Right atrium auricular region (tissue), 2 donors: ENCODE measurements around the gene PARP3. TPM values are rescaled to one million over a fixed set of nuclear protein-coding genes. Genes with fewer than 3 reads are reported as not detected.
A peak's percentile ranks its signal among the peaks of the same experiment; 100 is the strongest.

Experiments
- DNase-seq: peaks from one replicate; pipeline ENCODE4 v3.0.0-alpha.2; 2019; ENCODE audit warnings: low spot score
- H3K27ac ChIP-seq, 2 donors: fragments of 200-600 bp; sonication (generic); 1 replicate in 1 of 2; 2 replicates in 1 of 2; pipeline ENCODE4 v1.5.1; 2016 to 2019
- H3K27me3 ChIP-seq, 2 donors: fragments of 200-600 bp; sonication (generic); one replicate each; pipeline versions ENCODE4 v1.5.1 to v1.6.0; 2017 to 2019
- H3K36me3 ChIP-seq: fragments of 200-600 bp; sonication (generic); one replicate; pipeline ENCODE4 v1.5.1; 2016
- H3K4me1 ChIP-seq, 2 donors: fragments of 200-600 bp; sonication (generic); one replicate each; pipeline versions ENCODE4 v1.5.1 to v1.6.0; 2017 to 2019
- H3K4me3 ChIP-seq, 2 donors: fragments of 200-600 bp; sonication (generic); 1 replicate in 1 of 2; 2 replicates in 1 of 2; pipeline ENCODE4 v1.5.1; 2017 to 2019; ENCODE audit warnings: mild to moderate bottlenecking in 1 of 2, moderate library complexity in 1 of 2
- H3K9me3 ChIP-seq, 2 donors: fragments of 200-600 bp; sonication (generic); one replicate each; pipeline ENCODE4 v1.5.1; 2019
- total RNA-seq, 2 donors: library from RNA; depleted of rRNA; stranded (reverse); fragments of >200 nt; gene quantifications; one replicate each; pipeline ENCODE4 v1.1.0, GENCODE V29; 2016
- TF ChIP-seq, protein P1 (sequence below), 2 donors: fragments of 200-600 bp; sonication (generic); IDR thresholded peaks; one replicate each; pipeline ENCODE4 v1.5.1; 2019; ENCODE audit warnings: antibody characterized with exemption in 2 of 2

The PARP3 gene
- total RNA-seq, 2 donors from 2014 or later, result 9.8 to 12.8 TPM

DNA sequence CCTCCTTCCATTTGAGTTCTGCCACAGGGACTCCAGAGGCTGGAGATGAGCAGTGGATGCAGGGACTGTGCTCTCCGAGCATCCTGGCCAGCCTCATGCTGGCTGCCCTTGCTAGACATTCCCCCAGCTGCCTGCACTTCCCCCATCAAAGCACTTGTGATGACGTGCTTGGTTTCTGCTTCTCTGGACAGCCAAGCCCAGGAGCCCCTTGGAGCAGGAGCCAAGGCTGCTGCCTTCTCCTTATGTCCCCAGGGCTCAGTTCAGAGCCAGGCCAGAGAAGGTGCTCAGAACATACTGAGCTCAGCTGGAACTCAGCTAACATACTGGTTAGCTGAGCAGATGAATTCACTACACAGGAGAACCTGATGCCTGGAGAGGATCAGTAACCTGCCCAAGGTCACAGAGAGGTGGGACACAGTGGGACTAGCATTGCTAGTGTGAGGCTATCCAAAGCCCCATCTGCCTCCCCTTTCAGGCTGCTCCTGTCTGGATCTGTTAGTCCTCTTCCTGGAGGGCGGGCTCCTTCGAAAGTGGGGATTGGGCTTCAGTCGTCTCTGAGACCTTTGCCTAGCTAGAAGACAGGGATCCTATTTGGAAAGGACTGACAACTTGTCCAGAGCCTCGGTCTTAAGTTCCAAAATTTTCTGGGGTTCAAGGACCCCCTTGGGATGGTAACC lies 20.8 kb downstream of the PARP3 start:
- H3K4me1 ChIP-seq, result peaks cover 0 to 64% of the 10 kb centered on the region in 2 donors
- peaks cover 28% of the 10 kb centered on the region for H3K36me3 ChIP-seq
- TF ChIP-seq, protein P1, sequence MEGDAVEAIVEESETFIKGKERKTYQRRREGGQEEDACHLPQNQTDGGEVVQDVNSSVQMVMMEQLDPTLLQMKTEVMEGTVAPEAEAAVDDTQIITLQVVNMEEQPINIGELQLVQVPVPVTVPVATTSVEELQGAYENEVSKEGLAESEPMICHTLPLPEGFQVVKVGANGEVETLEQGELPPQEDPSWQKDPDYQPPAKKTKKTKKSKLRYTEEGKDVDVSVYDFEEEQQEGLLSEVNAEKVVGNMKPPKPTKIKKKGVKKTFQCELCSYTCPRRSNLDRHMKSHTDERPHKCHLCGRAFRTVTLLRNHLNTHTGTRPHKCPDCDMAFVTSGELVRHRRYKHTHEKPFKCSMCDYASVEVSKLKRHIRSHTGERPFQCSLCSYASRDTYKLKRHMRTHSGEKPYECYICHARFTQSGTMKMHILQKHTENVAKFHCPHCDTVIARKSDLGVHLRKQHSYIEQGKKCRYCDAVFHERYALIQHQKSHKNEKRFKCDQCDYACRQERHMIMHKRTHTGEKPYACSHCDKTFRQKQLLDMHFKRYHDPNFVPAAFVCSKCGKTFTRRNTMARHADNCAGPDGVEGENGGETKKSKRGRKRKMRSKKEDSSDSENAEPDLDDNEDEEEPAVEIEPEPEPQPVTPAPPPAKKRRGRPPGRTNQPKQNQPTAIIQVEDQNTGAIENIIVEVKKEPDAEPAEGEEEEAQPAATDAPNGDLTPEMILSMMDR (IDR thresholded peaks at IDR 0.05), result no peak
- no peak for DNase-seq
- no peaks in the 10 kb centered on the region for H3K9me3 ChIP-seq
- H3K4me3 ChIP-seq, result no peak overlapping the region
- H3K27me3 ChIP-seq, result no peaks in the 10 kb centered on the region
- peak overlapping the region; percentile 81 to 82 for H3K27ac ChIP-seq

DNA sequence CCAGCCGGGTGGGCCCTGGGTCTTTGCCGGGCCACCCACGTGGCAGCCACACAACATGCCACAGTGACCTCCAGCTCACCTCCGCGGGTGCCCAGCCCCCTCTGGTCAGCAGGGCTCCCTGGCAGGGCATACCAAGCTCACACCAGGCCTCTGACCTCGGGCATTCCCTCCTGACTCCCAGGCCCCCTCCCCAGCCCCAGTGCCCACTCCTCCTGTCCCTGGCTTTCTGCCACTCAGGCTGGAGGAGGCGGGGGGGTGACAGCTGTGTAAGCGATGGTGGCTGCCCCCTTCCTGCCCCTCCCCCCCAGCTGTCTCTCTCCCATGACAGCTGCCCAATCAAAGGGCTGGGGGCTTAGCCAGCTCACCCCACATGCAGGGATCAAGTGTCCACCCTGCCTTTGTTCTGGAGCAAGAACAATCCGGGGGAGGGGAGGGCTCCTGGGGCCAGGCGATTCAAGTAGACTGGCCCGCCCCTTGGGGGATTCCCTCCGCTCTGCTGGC lies 21.8 kb downstream of the PARP3 start:
- peaks cover 0 to 72% of the 10 kb centered on the region in 2 donors for H3K4me1 ChIP-seq
- peak overlapping the region; percentile 81 to 82 for H3K27ac ChIP-seq

DNA sequence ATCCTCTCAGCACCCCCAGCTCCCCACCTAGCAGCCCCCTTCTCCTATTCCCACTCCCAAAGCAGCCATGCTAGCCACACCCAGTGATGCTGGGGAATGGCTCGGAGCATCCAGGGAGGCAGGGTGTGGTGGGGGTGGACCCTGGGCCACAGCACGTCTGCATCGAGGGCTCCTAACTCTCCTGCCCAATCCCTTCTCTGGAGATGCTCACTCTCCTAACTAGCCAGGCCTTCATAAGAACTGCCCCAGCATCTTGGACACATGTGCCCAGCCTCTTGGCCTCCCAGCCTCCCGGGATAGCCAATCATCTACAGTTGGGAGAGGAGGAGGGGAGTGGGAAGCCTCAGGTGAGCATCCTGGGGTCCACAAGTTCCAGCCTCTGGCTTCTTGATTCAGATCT lies 22.4 kb downstream of the PARP3 start:
- DNase-seq, result no peak
- Histone ChIP-seq H3K27ac (peak overlapping the region; percentile 81 to 82), H3K4me1 (peaks cover 0 to 72% of the 10 kb centered on the region in 2 donors), H3K9me3 (no peaks in the 10 kb centered on the region), H3K36me3 (peaks cover 13% of the 10 kb centered on the region), H3K4me3 (no peak overlapping the region), H3K27me3 (no peaks in the 10 kb centered on the region)
- TF ChIP-seq, protein P1 (IDR thresholded peaks at IDR 0.05), result no peak

More for the DNA sequence above, 21.8 kb downstream of the PARP3 start:
- H3K27me3 ChIP-seq, result no peaks in the 10 kb centered on the region
- no peak overlapping the region for H3K4me3 ChIP-seq
- TF ChIP-seq, protein P1 (IDR thresholded peaks at IDR 0.05), result no peak
- peaks cover 18% of the 10 kb centered on the region for H3K36me3 ChIP-seq
- H3K9me3 ChIP-seq, result no peaks in the 10 kb centered on the region
- DNase-seq, result no peak

DNA sequence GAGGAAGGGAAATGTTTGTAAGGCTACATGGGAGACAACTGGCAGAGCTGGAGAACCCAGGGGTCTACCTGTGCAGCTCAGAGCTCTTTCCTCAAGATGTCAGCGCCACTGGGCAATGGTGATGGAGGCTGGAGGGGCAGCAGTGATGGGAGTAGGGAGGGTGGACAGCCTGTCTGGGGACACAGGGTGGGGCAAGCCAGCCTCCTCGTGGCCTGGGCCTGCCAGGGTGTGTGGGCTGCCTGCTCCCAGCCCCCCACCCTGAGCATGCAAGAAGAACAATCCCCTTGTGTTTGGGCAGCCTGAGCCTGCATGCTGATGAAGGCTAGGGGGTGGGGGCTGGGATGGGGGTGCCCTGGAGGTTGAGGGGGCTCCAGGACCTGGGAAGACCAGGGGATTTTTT lies 23.9 kb downstream of the PARP3 start:
- TF ChIP-seq, protein P1 (IDR thresholded peaks at IDR 0.05), result no peak
- no peaks in the 10 kb centered on the region for H3K9me3 ChIP-seq
- peak overlapping the region in 1 of 2 donors; percentile 91 for H3K4me3 ChIP-seq
- H3K27ac ChIP-seq, result peak overlapping the region in 1 of 2 donors; percentile 86
- H3K36me3 ChIP-seq, result peaks cover under 1% of the 10 kb centered on the region
- DNase-seq, result no peak
- peaks cover 0 to 70% of the 10 kb centered on the region in 2 donors for H3K4me1 ChIP-seq
- no peaks in the 10 kb centered on the region for H3K27me3 ChIP-seq

DNA sequence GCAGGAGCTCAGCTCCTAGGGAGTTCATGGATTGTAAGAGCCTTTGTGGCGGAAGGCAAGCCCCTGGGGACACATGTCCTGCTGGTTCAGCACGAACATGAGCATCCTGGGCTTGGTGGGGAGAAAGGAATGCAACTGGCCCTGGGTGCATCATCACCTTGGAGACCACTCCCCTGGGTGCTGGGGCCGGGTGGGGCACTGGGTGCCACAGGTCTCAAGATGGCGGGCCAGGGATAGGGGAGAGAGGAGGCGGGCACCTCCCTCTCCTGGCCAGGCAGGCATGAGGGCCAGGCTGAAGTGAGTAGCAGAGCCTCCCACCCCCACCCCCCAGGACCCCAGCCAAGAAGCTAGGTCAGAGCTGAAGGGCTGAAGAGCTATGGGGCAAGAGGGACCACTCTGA lies 24.3 kb downstream of the PARP3 start:
- Histone ChIP-seq H3K36me3 (no peaks in the 10 kb centered on the region), H3K4me1 (peaks cover 0 to 65% of the 10 kb centered on the region in 2 donors), H3K27me3 (no peaks in the 10 kb centered on the region), H3K4me3 (peak overlapping the region; percentile 47 to 91), H3K9me3 (no peaks in the 10 kb centered on the region), H3K27ac (peak overlapping the region; percentile 78 to 86)
- no peak for DNase-seq
- TF ChIP-seq, protein P1 (IDR thresholded peaks at IDR 0.05), result no peak
